ENCODE results near the gene JMJD7. TPM values are rescaled to one million over a fixed set of nuclear protein-coding genes. Genes with fewer than 3 reads are reported as not detected.

JMJD7 gene
- total RNA-seq, 2 experiments from 2014 or later: 3.0 to 14.1 TPM

DNA sequence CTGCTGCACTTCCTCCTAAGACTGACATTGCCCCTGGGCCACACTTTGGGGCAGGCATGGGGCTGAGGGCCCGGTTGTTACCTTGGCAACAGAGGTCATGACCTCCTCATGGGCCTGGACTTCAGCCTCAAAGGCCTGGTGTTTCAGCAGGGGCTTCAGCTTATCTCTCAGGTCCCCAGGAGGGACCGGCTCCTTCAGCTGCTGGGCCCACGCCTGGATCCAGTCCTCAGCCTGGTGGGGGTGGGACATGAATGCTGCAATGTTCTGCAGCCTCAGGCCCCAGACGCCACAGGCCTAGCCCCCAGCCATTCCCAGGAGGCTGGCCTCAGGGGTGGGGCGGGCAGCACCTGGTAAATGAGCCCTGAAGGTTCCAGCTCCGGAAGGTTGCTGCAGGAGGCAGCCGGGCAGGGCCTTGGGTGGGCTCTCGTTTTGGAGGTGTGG, 38.4 kb downstream of the JMJD7 start:
- no peak for DNase-seq (ENCODE audit: low spot score)
- intact Hi-C loops (cut with micrococcal nuclease; ENCODE audit: unreplicated experiment): no loop called here
- POLR2A ChIA-PET: no interaction called here
- CTCF ChIA-PET (ENCODE audit: unreplicated experiment): no interaction called here
- Histone ChIP-seq H3K4me2 (ENCODE audit: low read length) (no peak overlapping the region), H3K36me3 (ENCODE audit: insufficient read depth, low read length) (no peaks in the 10 kb centered on the region), H3K79me2 (ENCODE audit: insufficient read depth, low read depth, low read length) (no peaks in the 10 kb centered on the region), H3K27ac (ENCODE audit: low read depth, low read length, poor library complexity, severe bottlenecking) (no peak overlapping the region), H3K4me3 (ENCODE audit: low read depth, low read length, poor library complexity, severe bottlenecking) (no peak overlapping the region), H4K20me1 (ENCODE audit: insufficient read depth, low read length) (no peaks in the 10 kb centered on the region), H2AFZ (ENCODE audit: low read length) (no peak overlapping the region), H3K4me1 (ENCODE audit: insufficient read depth, low read length, poor library complexity, severe bottlenecking) (no peaks in the 10 kb centered on the region), H3K9me2 (ENCODE audit: insufficient read depth, low read length) (no peaks in the 10 kb centered on the region), H3K9me3 (ENCODE audit: low read length) (no peaks in the 10 kb centered on the region)
- no TSS peak for BruUV-seq (replicated peaks)
- no peak for TF ChIP-seq EZH2phosphoT487 (IDR thresholded peaks at IDR 0.05; ENCODE audit: borderline replicate concordance, low read depth, low read length)
- TF ChIP-seq, protein P1, sequence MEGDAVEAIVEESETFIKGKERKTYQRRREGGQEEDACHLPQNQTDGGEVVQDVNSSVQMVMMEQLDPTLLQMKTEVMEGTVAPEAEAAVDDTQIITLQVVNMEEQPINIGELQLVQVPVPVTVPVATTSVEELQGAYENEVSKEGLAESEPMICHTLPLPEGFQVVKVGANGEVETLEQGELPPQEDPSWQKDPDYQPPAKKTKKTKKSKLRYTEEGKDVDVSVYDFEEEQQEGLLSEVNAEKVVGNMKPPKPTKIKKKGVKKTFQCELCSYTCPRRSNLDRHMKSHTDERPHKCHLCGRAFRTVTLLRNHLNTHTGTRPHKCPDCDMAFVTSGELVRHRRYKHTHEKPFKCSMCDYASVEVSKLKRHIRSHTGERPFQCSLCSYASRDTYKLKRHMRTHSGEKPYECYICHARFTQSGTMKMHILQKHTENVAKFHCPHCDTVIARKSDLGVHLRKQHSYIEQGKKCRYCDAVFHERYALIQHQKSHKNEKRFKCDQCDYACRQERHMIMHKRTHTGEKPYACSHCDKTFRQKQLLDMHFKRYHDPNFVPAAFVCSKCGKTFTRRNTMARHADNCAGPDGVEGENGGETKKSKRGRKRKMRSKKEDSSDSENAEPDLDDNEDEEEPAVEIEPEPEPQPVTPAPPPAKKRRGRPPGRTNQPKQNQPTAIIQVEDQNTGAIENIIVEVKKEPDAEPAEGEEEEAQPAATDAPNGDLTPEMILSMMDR (conservative IDR thresholded peaks at IDR 0.05; ENCODE audit: low read length): no peak

DNA sequence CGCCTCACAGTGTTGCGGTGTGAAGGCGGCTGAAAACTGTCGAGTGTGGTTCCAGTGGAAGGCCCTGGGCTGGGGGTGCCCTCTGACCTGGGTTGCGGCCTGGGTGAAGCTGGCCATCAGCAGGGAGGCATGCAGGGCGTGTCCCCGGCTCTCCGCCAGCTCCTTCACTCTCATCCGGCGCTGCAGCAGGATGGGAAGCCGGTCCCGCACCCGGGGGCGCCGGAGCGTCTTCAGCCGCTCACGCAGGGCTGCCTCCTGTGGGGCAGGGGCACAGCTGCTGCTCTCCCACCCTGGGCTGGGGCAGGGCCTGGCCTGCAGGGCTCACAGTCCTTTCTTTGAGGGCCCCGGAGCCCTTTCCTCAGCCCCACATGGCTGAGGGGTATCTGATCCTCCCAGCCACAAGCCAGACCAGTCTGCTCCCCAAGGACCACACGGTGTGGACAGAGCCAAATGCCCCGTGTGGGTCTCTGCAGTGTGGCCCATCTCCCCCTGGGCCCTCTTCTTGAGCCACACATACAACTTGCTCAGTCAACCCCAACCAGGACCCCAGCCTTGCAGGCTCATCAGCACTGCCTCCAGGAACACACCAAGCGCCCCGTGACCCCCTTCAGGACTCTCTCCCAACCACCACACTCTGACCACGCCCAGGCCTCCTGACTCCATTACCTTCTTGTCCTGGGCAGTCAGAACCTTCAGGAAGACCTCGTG, 39.1 kb downstream of the JMJD7 start:
- no peak for TF ChIP-seq EZH2phosphoT487 (IDR thresholded peaks at IDR 0.05; ENCODE audit: borderline replicate concordance, low read depth, low read length)
- TF ChIP-seq, protein P1 (conservative IDR thresholded peaks at IDR 0.05; ENCODE audit: low read length): no peak

DNA sequence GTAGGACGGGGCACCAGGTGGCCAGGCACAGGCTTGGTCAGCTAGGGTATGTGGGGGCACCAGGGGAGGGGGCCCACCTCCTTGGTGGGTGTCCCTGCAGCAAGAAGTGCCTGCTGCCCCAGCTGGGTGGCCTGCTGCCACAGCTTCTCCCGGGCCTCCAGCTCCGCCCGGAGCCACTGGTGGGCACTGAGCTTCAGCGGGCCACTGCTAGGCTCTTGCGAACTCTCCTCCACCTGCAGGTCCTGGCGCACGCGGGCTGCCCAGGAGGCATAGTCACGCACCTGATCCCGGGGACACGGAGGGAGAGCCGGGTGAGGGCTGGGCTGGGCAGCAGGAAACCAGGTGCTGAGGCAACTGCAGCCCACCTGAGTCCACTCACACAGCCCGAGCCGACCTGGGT, 40.4 kb downstream of the JMJD7 start:
- Histone ChIP-seq H3K9me3 (ENCODE audit: low read length) (no peaks in the 10 kb centered on the region), H3K4me3 (ENCODE audit: low read depth, low read length, poor library complexity, severe bottlenecking) (no peak overlapping the region), H3K4me1 (ENCODE audit: insufficient read depth, low read length, poor library complexity, severe bottlenecking) (no peaks in the 10 kb centered on the region), H3K4me2 (ENCODE audit: low read length) (no peak overlapping the region), H2AFZ (ENCODE audit: low read length) (no peak overlapping the region), H3K79me2 (ENCODE audit: insufficient read depth, low read depth, low read length) (no peaks in the 10 kb centered on the region), H3K27ac (ENCODE audit: low read depth, low read length, poor library complexity, severe bottlenecking) (no peak overlapping the region), H4K20me1 (ENCODE audit: insufficient read depth, low read length) (no peaks in the 10 kb centered on the region), H3K9me2 (ENCODE audit: insufficient read depth, low read length) (no peaks in the 10 kb centered on the region), H3K36me3 (ENCODE audit: insufficient read depth, low read length) (no peaks in the 10 kb centered on the region)
- BruUV-seq (replicated peaks): no TSS peak
- POLR2A ChIA-PET: no interaction called here
- DNase-seq (ENCODE audit: low spot score): no peak
- CTCF ChIA-PET (ENCODE audit: unreplicated experiment): no interaction called here
- intact Hi-C loops (cut with micrococcal nuclease; ENCODE audit: unreplicated experiment): no loop called here
- no peak for TF ChIP-seq EZH2phosphoT487 (IDR thresholded peaks at IDR 0.05; ENCODE audit: borderline replicate concordance, low read depth, low read length)
- TF ChIP-seq, protein P1 (conservative IDR thresholded peaks at IDR 0.05; ENCODE audit: low read length): no peak

More for the DNA sequence above, 39.1 kb downstream of the JMJD7 start:
- no peak overlapping the region for H3K27ac ChIP-seq (ENCODE audit: low read depth, low read length, poor library complexity, severe bottlenecking)
- BruUV-seq (replicated peaks): no TSS peak
- no peaks in the 10 kb centered on the region for H3K9me2 ChIP-seq (ENCODE audit: insufficient read depth, low read length)
- ChIA-PET POLR2A (no interaction called here), CTCF (ENCODE audit: unreplicated experiment) (no interaction called here)
- H3K9me3 ChIP-seq (ENCODE audit: low read length): no peaks in the 10 kb centered on the region
- no peak overlapping the region for H3K4me2 ChIP-seq (ENCODE audit: low read length)
- no peaks in the 10 kb centered on the region for H3K4me1 ChIP-seq (ENCODE audit: insufficient read depth, low read length, poor library complexity, severe bottlenecking)
- intact Hi-C loops (cut with micrococcal nuclease; ENCODE audit: unreplicated experiment): no loop called here
- no peak overlapping the region for H3K4me3 ChIP-seq (ENCODE audit: low read depth, low read length, poor library complexity, severe bottlenecking)
- no peak overlapping the region for H2AFZ ChIP-seq (ENCODE audit: low read length)
- no peak for DNase-seq (ENCODE audit: low spot score)
- no peaks in the 10 kb centered on the region for H3K36me3 ChIP-seq (ENCODE audit: insufficient read depth, low read length)
- H4K20me1 ChIP-seq (ENCODE audit: insufficient read depth, low read length): no peaks in the 10 kb centered on the region
- H3K79me2 ChIP-seq (ENCODE audit: insufficient read depth, low read depth, low read length): no peaks in the 10 kb centered on the region
